GM18873 (cell line): ENCODE results near the gene EXOC4.
"Not testable (repeated sequence)": the region's sequence is repeated elsewhere in the genome, so short reads cannot be mapped to it uniquely, and the experiment has no call there.

Experiments
- ATAC-seq: cut with Tn5 transposase; IDR thresholded peaks from one replicate; pipeline ENCODE4 v1.9.1; 2021; ENCODE audit warnings: mild to moderate bottlenecking, moderate library complexity, moderate number of reproducible peaks; ENCODE audit not compliant: unreplicated experiment, low FRiP score

EXOC4 gene

GRCh38 chr7:133275008-133275407, 22.1 kb downstream of the EXOC4 start:
- ATAC-seq: no peak

GRCh38 chr7:133275446-133276095, 22.7 kb downstream of the EXOC4 start:
- ATAC-seq: no peak

GRCh38 chr7:133278975-133279374, 26.1 kb downstream of the EXOC4 start:
- ATAC-seq: not testable (repeated sequence)

GRCh38 chr7:133282094-133282493, 29.2 kb downstream of the EXOC4 start:
- ATAC-seq: no peak

GRCh38 chr7:133284092-133284491, 31.2 kb downstream of the EXOC4 start:
- ATAC-seq: no peak

GRCh38 chr7:133288970-133289369, 36.1 kb downstream of the EXOC4 start:
- ATAC-seq: no peak

- no peak for ATAC-seq
Measured at GRCh38 chr7:133290041-133290440, 37.2 kb downstream of the EXOC4 start.

- ATAC-seq: no peak
Measured at GRCh38 chr7:133290676-133291333, 37.9 kb downstream of the EXOC4 start.

GRCh38 chr7:133292631-133293030, 39.8 kb downstream of the EXOC4 start:
- no peak for ATAC-seq

- ATAC-seq: no peak
Measured at GRCh38 chr7:133293384-133294160, 40.7 kb downstream of the EXOC4 start.

- ATAC-seq: no peak
Measured at GRCh38 chr7:133294234-133294633, 41.4 kb downstream of the EXOC4 start.

GRCh38 chr7:133295484-133295883, 42.6 kb downstream of the EXOC4 start:
- no peak for ATAC-seq

GRCh38 chr7:133297093-133297492, 44.2 kb downstream of the EXOC4 start:
- ATAC-seq: no peak

GRCh38 chr7:133298080-133298479, 45.2 kb downstream of the EXOC4 start:
- ATAC-seq: no peak

- ATAC-seq: no peak
Measured at GRCh38 chr7:133299676-133300075, 46.8 kb downstream of the EXOC4 start.

- no peak for ATAC-seq
Measured at GRCh38 chr7:133300088-133300487, 47.2 kb downstream of the EXOC4 start.

GRCh38 chr7:133300811-133301210, 47.9 kb downstream of the EXOC4 start:
- ATAC-seq: no peak

- no peak for ATAC-seq
Measured at GRCh38 chr7:133301444-133301843, 48.6 kb downstream of the EXOC4 start.

- no peak for ATAC-seq
Measured at GRCh38 chr7:133303372-133303771, 50.5 kb downstream of the EXOC4 start.

- ATAC-seq: no peak
Measured at GRCh38 chr7:133303931-133304330, 51.1 kb downstream of the EXOC4 start.

- no peak for ATAC-seq
Measured at GRCh38 chr7:133309333-133309732, 56.5 kb downstream of the EXOC4 start.
